Activated CD4-positive, alpha-beta T cell treated with anti-CD3 and anti-CD28 coated beads for 4 hours (primary cell): ENCODE results near the gene FBXO21.
"Not testable (repeated sequence)": the region's sequence is repeated elsewhere in the genome, so short reads cannot be mapped to it uniquely, and the experiment has no call there.

Experiments used
- DNase-seq, 2 donors: peaks; one replicate each; pipeline ENCODE4 v3.0.0-alpha.2; 2020

FBXO21 gene

GRCh38 chr12:117101953-117102799, 88.1 kb downstream of the FBXO21 start:
- no peak for DNase-seq

GRCh38 chr12:117100851-117101673, 89.2 kb downstream of the FBXO21 start:
- no peak for DNase-seq

GRCh38 chr12:117100251-117100650, 90.0 kb downstream of the FBXO21 start:
- no peak for DNase-seq

- DNase-seq, result peak; percentile 14 to 34
Observed at GRCh38 chr12:117098361-117099217, 91.7 kb downstream of the FBXO21 start.

- DNase-seq, result no peak
Observed at GRCh38 chr12:117098024-117098360, 92.3 kb downstream of the FBXO21 start.

GRCh38 chr12:117097159-117097558, 93.1 kb downstream of the FBXO21 start:
- DNase-seq, result no peak

GRCh38 chr12:117096501-117097042, 93.7 kb downstream of the FBXO21 start:
- DNase-seq, result no peak

GRCh38 chr12:117095191-117095590, 95.1 kb downstream of the FBXO21 start:
- DNase-seq, result not testable (repeated sequence)

GRCh38 chr12:117093918-117094630, 96.2 kb downstream of the FBXO21 start:
- DNase-seq, result no peak

GRCh38 chr12:117093431-117093830, 96.8 kb downstream of the FBXO21 start:
- DNase-seq, result no peak

- no peak for DNase-seq
Observed at GRCh38 chr12:117092886-117093285, 97.4 kb downstream of the FBXO21 start.

- no peak for DNase-seq
Observed at GRCh38 chr12:117092511-117092780, 97.8 kb downstream of the FBXO21 start.
